Limb (tissue), 2 donors: Measurements from ENCODE around the gene SPDYE18.
"Not testable (repeated sequence)": the region's sequence is repeated elsewhere in the genome, so short reads cannot be mapped to it uniquely, and the experiment has no call there.

ENCODE experiments used
- DNase-seq, 2 donors: peaks; one replicate each; pipeline ENCODE4 v3.0.0-alpha.2; 2016; ENCODE audit errors: extremely low spot score in 2 of 2

SPDYE18 gene

DNA sequence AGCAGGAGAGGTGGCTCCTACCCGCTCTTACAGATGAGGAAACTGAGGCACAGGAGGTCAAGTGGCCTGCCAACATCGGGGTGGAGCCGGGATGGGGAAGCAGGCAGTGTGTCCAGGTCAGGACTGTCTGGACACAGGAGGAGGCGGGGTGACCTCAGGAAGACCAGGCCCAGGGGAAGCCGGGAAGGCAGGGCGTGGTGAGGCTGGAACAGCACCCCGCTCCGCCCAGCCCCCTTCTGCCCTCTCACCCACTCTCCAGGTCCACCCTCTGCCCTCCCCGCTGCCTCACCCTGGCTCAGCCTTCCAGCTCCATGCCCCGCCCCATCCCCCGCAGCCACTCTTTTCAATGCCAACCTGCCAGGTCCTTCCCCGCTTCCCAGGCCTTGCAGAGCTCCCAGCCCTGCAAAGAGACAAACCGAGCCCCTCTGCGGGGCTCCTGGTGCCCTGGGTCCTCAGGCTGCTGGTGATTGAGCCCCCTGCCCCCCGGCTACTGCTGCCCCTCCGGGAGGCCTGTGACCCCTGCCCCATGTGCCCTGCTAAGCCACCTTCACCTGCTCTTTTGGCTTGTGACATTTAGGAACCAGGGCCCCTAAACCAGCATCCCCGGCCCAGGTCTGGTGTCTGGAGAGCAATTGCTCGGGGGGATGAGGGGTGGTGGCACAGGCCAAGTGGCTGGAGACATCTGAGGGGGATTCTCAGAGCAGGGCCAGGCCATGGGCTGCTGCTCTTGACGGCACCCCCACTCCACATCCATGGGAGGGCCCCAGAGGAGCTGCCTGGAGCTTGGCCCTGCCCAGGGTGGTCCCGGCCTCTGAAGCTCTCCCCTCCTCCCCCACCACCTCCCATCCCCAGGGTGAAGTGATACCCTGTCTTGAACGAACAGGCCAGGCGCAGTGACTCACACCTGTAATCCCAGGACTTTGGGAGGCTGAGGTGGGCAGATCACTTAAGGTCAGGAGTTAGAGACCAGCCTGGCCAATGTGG is 55.9 kb downstream of the SPDYE18 start:
- not testable (repeated sequence) for DNase-seq

DNA sequence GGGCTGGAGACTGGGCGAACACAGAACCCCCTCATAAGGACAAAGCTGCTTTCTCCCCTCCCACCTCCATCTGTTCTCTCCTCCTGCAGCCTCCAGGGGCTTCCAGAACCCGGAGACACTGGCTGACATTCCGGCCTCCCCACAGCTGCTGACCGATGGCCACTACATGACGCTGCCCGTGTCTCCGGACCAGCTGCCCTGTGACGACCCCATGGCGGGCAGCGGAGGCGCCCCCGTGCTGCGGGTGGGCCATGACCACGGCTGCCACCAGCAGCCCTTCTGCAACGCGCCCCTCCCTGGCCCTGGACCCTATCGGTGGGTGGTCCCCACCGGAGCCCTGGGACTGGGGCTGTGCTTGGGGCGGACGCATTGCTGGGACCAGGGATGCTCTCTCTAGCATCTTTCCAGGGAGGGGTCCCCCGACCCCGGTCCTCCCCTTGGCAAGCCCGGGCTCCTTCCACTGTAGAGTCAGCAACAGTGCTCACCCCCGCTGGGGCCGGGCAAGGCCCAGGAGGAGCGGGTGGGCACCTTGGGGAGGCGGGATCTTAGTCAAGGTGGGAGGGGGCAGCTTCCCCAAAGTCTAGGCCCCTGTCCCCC is 56.8 kb downstream of the SPDYE18 start:
- not testable (repeated sequence) for DNase-seq

DNA sequence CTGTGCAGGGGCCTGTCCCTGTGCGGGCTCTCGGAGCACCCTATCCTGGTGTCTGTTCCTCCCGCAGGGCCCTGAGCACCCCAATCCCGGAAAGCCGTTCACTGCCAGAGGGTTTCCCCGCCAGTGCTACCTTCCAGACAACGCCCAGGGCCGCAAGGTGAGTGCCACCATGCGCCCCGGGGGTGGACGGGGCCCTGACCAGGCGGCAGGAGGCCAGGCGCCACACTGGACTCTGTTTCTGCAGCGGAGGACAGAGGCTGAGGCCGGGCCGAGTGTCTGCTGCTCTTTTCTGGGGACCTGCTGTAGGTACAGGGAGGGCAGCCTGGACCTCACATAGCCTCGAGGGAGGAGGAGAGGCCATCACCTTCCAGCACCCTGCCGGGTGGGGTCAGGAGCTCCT is 58.2 kb downstream of the SPDYE18 start:
- not testable (repeated sequence) for DNase-seq

DNA sequence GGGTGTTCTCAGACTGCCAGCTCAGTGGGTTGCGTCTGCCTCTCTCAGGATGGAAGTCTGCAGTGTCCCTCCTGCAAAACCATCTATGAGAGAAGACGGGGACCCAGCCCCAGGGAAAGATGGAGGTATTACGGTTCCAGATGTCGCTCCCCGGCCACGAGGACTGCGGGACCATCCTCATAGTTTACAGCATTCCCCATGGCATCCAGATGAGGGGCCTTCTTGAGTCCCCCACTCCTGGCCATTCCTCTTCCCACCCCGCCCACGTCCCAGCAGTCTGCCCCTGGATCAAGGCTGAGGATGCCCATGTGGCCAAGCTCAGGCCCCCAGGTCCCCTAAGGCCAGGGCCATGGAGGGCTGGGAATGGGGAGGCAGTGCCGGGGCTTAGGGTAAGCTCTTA is 59.1 kb downstream of the SPDYE18 start:
- DNase-seq, result peak in 1 of 2 donors; percentile 7

DNA sequence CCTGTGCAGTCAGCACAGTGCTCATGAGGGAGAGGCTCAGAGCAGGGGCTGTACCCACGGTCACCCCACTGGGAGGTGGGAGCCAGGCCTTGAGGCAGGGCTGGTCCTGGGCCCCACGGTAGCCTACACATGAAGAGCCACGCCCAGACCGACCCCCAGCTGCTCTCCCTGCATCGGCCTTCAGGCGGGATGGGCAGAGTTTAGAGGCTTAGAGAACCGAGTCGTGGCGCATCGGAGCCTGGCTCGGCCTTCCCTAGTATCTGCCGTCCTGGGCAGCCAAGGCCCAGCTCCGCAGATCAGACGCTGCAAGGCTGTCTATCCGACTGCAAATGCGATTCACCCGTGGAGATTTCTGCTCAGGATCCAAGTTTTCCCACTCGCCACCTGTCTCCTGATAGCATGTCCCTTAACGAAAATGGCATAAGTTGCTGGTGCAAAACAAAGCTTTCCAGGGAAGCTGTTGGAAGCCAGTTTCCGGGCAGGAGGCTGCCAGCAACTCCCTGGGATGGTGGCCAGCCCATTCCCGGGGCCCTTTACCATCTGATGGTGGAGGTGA is 59.6 kb downstream of the SPDYE18 start:
- peak in 1 of 2 donors; percentile 17 for DNase-seq

DNA sequence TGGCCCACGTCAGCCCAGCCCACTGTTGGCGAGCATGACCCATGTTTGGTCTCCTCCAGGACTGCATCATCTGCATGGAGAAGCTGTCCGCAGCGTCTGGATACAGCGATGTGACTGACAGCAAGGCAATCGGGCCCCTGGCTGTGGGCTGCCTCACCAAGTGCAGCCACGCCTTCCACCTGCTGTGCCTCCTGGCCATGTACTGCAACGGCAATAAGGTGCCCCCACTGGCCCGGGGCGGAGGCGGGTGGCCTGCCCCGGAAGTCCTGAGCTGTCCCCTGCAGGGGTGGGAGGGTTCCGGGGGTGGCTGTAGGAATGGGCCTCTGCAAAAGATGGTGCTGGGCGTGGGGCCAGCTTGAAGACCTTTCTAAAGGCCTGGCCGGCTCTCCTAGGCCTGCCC is 60.3 kb downstream of the SPDYE18 start:
- peak in 1 of 2 donors; percentile 17 for DNase-seq
